NCI-H2196 (cell line): ENCODE measurements around the gene MIDN.
A peak's percentile ranks its signal among the peaks of the same experiment; 100 is the strongest.

Experiments used
- DNase-seq: peaks from one replicate; lab custom pipeline; 2025; ENCODE audit not compliant: unreplicated experiment; lab: John Stamatoyannopoulos, UW

MIDN gene

GRCh38 chr19:1269065-1269477, 20.7 kb downstream of the MIDN start, which contains the start of gene CIRBP:
Gene CIRBP (plus strand): TSS chr19:1269332. CDS start chr19:1270934, 1,602 bp downstream.
- peak; percentile 98 for DNase-seq

DNA sequence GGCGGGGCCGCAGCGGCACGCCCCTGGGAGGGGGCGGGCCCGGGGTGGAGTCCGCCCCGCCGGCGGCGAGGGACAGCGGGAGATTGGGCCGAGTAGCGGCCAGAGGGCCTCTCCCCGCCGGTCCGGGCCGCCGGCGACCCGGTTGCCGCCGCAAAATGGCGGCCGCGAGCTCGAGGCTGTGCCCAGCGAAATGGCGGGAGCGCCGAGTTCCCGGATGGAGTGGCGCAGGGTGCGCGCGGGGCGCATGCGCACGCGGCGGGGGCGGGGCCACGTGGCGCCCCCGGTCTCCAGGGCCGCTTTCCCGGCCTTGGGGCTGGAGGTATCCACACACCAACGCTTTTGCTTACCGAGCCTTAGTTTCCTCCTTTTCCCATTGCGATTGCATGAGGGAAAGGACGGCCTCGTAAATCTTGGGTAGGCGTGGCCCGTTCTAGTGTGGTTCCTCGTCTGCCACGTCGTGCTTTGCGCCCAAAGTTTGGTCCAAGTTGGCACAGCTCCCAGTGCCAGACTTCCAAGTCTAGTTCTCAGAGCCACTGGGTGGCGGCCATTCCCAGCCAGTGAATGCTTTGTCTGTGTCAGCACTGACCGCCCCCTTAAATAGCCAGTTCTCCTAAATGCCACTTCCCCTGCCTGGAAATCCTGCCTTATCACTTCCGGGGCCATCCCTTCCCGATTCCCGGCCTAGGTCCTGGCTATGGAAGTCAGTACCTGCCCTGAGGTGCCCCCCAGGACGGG, 21.3 kb downstream of the MIDN start:
- peak; percentile 90 for DNase-seq

- DNase-seq, result peak; percentile 62
These were observed 21.9 kb downstream of the MIDN start for GRCh38 chr19:1270213-1270853.

DNA sequence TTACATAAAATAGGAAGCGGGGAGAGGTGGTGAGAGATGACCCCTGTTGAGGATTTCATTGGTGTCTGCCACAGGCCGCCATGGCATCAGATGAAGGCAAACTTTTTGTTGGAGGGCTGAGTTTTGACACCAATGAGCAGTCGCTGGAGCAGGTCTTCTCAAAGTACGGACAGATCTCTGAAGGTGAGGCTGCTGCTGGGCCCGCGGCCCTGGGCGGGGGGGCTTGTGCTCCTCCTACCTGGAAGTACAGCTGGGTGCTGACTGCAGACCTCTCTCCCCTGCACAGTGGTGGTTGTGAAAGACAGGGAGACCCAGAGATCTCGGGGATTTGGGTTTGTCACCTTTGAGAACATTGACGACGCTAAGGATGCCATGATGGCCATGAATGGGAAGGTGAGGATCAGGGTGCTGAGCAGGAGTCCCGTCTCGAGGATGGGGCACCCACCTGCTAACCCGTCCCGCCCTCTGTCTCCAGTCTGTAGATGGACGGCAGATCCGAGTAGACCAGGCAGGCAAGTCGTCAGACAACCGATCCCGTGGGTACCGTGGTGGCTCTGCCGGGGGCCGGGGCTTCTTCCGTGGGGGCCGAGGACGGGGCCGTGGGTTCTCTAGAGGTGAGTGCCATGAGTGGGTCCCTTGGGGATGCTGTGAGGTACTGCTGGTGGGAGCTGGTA, 22.6 kb downstream of the MIDN start:
- DNase-seq, result no peak

DNA sequence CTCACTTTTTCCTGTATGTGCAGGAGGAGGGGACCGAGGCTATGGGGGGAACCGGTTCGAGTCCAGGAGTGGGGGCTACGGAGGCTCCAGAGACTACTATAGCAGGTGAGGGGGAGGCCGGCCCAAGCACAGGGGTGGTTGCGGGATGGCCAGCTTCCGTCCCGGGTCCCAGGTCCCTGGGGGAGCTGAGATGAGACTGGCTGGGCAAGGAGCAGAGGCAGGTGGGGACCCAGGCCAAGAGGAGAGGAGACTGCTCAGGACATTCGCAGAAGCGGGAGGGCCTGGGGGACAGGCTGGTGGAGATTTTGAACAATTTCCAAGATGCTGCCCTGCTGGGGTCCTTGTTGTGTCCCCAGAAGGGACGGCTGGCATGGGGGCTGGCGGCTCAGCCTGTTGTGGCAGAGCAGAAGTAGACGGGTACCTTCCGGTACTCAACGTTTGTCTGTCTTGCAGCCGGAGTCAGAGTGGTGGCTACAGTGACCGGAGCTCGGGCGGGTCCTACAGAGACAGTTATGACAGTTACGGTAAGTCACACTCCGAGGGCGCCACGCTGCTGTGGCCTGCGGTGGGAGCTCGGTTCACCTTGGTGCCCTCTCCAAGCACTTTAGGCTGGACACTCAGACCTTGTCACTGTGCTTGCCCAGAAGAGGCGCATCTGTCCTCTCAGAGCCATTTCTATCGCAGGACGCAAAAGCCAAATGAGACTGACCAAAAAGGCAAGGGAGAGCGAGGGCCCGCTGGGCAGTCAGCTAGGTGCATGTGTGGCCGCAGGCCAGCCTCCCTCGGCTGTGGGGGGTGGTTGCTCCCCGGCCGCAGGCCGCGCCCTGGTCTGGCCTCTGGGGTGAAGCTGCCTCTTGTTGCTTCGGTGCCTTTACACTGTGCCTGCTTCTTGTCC, 23.4 kb downstream of the MIDN start:
- no peak for DNase-seq

GRCh38 chr19:1272423-1273262, 24.3 kb downstream of the MIDN start:
- DNase-seq, result no peak

DNA sequence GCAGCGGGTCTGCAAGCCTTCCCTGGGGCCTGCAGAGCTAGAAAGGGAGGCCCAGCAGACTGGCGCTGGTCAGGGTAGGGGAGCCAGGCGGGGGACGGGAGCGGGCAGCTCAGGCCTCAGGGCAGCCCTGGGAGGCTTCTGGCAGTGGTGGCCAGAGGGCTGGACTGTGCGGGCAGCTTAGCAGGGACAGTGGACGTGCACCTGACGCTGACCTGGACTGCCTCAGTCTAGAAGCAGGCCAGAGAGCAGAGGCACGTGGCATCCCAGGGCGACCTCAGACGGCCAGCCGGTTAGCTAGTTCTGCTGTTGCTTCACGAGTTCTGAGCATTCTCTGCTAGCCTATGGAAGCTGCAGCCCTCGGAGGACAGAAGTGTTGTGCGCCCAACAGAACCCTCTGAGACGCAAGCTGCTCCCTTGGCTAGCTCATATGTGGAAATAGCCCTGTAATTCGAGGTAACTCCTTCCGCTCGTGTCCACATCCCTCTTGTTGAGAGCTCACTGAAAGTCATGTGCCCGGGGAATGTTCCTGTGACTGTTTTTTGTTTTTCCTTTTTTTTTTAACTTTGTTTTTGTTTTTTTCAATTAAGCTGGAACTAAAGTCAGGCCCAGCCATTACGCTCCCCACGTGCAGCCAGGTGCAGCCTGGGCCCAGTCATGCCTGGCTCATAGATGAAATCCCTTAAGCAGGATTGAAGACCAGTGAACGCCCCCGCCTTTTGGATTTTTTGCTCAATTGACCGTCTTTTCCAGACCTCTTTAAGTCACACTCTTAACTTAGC, 25.1 kb downstream of the MIDN start:
- no peak for DNase-seq

DNA sequence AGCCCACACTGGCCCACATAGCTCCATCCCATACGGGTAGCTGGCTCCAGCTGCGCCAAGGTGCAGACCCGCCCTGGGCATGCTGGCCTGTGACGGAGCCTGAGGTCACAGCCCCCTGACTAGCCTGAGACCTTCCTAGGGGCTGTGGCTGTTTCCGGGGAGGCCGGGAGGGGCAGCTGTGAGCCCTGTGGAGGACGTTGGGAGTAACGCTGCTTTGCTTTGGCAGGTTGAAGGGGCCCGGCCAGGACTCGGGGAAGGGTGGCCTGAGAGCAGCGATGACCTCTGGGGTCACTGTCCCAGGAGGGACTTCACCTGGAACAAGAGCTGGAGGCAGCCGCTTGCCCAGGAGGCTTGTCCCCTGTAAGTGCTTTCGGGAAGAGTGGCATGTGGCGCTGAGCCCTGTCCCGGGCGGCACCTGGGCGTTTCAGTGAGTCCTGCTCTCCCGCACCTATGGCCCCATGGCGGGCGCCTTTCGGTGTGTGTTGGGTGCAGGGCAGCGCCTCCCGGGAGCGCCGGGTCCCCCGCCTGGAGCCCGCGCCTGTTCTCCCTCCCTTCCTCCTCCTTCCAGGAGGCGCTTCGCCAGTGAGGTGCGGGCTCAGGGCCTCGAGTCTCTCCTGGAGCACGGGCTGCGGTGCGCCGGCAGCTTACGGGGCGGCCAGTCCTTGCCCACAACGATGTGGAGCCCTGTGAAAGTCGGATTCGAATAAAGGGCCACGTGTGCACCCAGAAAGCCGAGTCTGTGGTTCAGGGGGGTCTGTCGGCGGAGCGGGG, 25.9 kb downstream of the MIDN start:
- DNase-seq, result no peak

- no peak for DNase-seq
These were observed 26.5 kb downstream of the MIDN start for GRCh38 chr19:1274852-1275259.

- DNase-seq, result peak; percentile 99
These were observed 27.0 kb downstream of the MIDN start, which contains the start of gene FAM174C for GRCh38 chr19:1275260-1275975. Gene FAM174C (plus strand): TSS chr19:1275530. CDS start chr19:1275550, 20 bp downstream.

GRCh38 chr19:1275976-1276627, 27.7 kb downstream of the MIDN start:
- DNase-seq, result no peak

GRCh38 chr19:1276628-1277022, 28.2 kb downstream of the MIDN start:
- DNase-seq, result peak; percentile 34

DNA sequence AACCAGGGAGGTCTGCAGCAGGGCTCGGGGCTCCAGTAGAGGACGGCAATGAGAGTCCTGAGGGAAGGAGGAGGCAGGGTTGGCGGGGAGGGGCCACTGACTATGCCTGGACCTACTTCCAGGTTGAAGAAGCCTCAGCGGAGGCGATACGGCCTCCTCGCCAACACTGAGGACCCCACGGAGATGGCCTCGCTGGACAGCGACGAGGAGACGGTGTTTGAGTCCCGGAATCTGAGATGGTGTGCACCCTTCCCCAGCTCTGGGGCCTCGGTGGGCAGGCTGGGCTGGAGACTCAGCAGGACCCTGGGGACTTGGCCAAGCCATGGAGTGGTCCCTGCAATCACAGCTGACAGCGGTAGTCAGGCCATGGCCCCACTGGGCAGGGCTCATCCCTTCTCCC, 28.7 kb downstream of the MIDN start:
- no peak for DNase-seq

GRCh38 chr19:1278074-1278473, 29.7 kb downstream of the MIDN start:
- no peak for DNase-seq

- DNase-seq, result no peak
These were observed 30.6 kb downstream of the MIDN start for GRCh38 chr19:1278713-1279660.

- peak; percentile 82 for DNase-seq
These were observed 31.5 kb downstream of the MIDN start for GRCh38 chr19:1279782-1280341.
